Loucy (cell line): Measurements from ENCODE around the gene CLEC16A.

Experiments used
- EZH2phosphoT487 ChIP-seq: fragments of 200-600 bp; IDR thresholded peaks from 2 replicates; pipeline ENCODE4 v1.6.1; 2018; ENCODE audit warnings: antibody characterized with exemption, mild to moderate bottlenecking, moderate library complexity, borderline replicate concordance
- TF ChIP-seq, protein P1 (sequence below): fragments of 200-600 bp; sonication (generic); conservative IDR thresholded peaks from 2 replicates; pipeline ENCODE4 v1.5.1; 2014; ENCODE audit warnings: mild to moderate bottlenecking, antibody characterized with exemption, low read length

DNA sequence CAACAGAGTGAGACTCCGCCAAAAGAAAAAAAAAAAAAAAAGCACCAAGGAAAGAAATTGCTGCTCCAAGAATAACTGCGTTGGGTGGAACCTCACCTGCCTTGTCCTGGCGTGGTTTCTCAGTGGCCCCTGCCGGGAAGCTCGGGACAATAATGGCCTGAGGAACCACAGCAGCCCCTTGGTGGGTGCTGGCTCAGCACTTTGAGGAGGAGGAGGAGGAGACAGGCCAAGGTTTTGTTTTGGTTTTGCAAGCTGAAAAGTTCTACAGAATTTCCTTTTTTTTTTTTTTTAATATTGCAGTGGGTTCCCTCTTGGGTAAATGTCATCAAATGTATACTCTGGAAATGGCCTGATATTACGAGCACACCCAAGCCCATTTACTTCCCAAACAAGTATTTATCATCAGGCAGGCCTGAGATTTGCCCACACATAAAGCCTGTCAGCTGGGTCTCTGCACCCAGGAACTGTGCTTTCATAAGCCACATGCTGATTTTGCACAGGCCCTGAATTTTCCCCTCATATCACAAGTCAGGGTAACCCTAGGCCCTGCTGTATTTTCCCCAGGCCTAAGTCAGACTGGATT lies 233.3 kb downstream of the CLEC16A start:
- TF ChIP-seq, protein P1, sequence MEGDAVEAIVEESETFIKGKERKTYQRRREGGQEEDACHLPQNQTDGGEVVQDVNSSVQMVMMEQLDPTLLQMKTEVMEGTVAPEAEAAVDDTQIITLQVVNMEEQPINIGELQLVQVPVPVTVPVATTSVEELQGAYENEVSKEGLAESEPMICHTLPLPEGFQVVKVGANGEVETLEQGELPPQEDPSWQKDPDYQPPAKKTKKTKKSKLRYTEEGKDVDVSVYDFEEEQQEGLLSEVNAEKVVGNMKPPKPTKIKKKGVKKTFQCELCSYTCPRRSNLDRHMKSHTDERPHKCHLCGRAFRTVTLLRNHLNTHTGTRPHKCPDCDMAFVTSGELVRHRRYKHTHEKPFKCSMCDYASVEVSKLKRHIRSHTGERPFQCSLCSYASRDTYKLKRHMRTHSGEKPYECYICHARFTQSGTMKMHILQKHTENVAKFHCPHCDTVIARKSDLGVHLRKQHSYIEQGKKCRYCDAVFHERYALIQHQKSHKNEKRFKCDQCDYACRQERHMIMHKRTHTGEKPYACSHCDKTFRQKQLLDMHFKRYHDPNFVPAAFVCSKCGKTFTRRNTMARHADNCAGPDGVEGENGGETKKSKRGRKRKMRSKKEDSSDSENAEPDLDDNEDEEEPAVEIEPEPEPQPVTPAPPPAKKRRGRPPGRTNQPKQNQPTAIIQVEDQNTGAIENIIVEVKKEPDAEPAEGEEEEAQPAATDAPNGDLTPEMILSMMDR, result no peak
- no peak for TF ChIP-seq EZH2phosphoT487
